HG02884 (cell line): ENCODE results near the gene VAMP4.
A peak's percentile ranks its signal among the peaks of the same experiment; 100 is the strongest.

Experiments used
- ATAC-seq: cut with Tn5 transposase; IDR thresholded peaks from one replicate; pipeline ENCODE4 v1.9.1; 2021; ENCODE audit warnings: mild to moderate bottlenecking, moderate library complexity; ENCODE audit not compliant: unreplicated experiment

The VAMP4 gene

GRCh38 chr1:171741872-171742576 lies at the start of gene VAMP4:
TSS of gene VAMP4 (minus strand) at chr1:171742065. CDS start at chr1:171738414, 3,651 bp downstream.
- peak; percentile 87 for ATAC-seq

- ATAC-seq = no peak
These were observed 48.5 kb upstream of the VAMP4 start for GRCh38 chr1:171790318-171790717.

- ATAC-seq = no peak
These were observed 46.8 kb upstream of the VAMP4 start for GRCh38 chr1:171788696-171789095.

GRCh38 chr1:171787686-171788480 lies 46.0 kb upstream of the VAMP4 start:
- no peak for ATAC-seq

- ATAC-seq = no peak
These were observed 44.7 kb upstream of the VAMP4 start for GRCh38 chr1:171786534-171786933.

DNA sequence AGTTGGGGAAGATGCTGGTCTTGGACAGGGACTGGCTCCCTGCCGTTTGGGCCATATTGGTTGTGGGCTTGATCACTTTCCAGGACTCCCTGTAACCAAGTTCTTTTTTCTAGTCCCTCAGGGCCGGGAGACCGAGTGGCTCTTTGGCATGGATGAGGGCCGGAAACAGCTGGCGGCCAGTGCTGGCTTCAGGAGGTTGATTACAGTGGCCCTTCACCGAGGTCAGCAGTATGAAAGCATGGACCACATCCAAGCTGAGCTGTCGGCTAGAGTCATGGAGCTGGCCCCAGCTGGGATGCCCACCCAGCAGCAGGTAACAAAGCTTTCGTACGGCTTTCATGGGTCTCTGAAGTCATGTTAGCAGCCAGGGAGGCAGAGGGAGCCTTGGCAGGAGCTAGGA lies 43.9 kb upstream of the VAMP4 start:
- ATAC-seq = no peak

- ATAC-seq = peak; percentile 25
These were observed 42.9 kb upstream of the VAMP4 start for GRCh38 chr1:171784784-171785183.

DNA sequence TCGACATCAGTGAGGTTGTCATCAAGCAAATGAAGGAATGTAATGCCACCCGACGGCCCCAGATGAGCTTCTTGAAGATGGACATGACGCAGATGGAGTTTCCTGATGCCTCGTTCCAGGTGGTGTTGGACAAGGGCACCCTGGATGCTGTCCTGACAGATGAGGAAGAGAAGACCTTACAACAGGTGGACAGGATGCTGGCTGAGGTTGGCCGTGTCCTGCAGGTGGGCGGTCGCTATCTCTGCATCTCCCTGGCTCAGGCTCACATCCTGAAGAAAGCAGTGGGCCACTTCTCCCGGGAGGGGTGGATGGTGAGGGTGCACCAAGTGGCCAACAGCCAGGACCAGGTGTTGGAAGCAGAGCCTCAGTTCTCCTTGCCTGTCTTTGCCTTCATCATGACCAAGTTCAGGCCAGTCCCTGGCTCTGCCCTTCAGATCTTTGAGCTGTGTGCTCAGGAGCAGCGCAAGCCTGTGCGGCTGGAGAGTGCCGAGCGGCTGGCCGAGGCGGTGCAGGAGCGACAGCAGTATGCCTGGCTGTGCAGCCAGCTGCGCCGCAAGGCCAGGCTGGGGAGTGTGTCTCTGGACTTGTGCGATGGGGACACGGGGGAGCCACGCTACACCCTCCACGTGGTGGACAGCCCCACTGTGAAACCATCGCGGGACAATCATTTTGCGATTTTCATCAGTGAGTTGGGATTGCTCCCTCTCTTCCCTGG lies 42.1 kb upstream of the VAMP4 start:
- ATAC-seq = no peak

DNA sequence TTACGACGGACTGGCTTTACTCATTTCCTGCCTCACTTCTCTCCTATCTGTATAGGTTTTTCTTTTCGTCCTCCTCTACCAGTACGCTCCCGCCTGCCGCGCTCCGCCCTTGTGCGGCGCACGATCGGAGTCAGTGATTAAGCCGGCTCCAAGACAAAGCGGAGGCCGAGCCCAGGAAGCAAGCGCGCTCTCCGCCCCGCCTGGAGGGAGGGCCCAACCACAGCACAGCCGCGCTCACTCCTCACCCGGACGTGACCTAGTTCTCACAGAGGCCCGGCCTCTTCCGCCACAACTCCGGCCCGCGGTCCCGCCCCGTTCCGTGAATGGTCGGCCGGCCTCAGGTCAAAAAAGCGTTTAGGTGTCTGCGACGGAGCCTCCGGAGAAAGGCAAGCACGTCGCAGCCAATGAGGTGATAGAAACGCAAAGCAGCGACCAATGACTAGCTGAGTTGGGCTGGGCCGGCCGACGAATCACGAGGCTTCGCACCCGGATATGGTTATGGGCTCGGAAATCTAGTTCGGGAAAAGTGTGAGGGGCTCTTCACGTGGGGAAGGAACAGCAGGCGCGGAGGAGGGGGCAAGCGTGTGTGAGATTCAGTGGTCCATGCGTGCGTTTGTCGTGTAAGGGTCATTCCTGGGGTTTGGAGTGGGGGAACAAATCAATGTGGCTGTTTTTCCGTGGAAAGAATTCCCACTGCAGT lies 39.5 kb upstream of the VAMP4 start, which contains the start of gene METTL13:
Gene METTL13 (plus strand): TSS at position 485 of the 700 bp plus-strand sequence. CDS start 308 bp downstream, outside the sequence.
- ATAC-seq = peak; percentile 95

DNA sequence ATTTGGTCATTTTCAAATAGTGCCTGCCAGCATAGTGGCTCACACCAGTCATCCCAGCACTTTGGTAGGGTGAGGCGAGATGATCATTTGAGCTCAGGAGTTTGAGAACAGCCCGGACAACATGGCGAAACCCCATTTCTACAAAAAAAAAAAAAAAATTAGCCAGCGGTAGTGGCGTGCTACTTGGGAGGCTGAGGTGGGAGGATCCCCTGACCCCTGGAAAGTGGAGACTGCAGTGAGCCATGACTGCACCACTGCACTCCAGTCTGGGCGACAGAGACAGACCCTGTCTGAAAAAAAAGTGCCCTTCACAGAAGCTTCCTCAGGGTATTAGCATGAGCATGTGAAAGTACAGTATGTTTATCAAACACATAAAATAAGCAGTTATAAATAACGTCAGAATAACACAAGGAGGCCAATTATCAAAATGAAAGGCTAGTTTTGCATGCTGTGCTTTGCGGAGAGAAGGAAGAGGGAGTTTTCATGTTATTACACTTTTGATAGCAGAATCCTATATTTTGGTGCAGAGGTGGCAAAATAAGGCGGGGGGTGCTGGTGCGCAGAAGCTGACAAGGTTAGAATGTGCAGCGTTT lies 38.8 kb upstream of the VAMP4 start:
- no peak for ATAC-seq

DNA sequence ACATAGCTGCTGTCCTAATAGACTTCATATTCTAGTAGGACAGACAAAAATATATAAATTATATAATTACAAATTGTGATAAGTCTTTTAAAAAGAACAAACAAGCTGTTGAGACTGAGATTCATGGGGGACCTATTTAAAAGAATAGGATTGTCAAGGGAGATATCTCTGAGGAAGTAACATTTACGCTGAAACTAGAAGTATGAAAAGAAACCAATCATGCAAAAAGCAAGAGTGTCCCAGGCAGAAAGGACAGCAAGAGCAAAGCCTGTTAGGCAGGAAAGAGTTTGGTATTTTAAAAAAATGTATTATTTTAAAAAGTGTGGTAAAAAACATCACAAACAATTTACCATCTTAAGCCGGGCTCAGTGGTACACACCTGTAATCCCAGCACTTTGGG lies 30.4 kb upstream of the VAMP4 start:
- ATAC-seq = peak; percentile 55

GRCh38 chr1:171769754-171770153 lies 27.9 kb upstream of the VAMP4 start:
- ATAC-seq = no peak

GRCh38 chr1:171769171-171769570 lies 27.3 kb upstream of the VAMP4 start:
- ATAC-seq = no peak

GRCh38 chr1:171763764-171764163 lies 21.9 kb upstream of the VAMP4 start:
- no peak for ATAC-seq

DNA sequence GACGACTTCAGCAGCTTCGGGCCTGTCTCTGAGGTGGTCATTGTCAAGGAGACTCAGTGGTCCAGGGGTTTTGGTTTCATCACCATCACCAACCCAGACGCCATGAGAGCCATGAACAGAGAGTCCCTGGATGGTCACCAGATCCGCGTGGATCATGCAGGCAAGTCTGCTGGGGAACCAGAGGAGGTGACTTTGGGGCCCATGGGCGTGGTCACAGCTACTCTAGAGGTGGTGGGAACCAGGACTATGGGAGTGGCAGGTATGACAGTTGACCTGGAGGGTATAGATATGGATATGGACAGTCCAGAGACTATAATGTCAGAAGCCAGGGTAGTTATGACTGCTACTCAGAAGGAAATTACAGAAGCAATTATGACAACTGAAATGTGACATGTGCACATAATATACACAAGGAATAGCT lies 20.3 kb upstream of the VAMP4 start:
- ATAC-seq = no peak

DNA sequence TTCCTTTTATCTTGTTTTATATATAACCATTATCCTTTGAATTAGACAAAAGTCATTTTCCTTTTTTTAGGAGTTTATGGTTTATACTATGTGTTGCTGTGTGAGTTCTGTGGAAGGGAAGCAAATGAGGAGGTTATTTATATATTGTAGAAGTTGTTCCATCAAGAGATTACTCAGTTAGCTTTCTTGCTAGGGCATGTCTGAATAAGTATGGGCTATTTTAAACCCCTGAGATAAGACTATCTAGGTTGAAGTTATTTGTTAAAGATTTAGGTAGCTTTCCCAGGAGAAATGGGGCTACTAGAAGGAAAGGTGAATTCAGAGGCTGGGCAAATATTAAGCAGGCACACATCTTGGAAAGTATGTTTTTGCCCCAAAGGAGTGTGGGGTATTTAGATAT lies 16.1 kb upstream of the VAMP4 start:
- no peak for ATAC-seq

DNA sequence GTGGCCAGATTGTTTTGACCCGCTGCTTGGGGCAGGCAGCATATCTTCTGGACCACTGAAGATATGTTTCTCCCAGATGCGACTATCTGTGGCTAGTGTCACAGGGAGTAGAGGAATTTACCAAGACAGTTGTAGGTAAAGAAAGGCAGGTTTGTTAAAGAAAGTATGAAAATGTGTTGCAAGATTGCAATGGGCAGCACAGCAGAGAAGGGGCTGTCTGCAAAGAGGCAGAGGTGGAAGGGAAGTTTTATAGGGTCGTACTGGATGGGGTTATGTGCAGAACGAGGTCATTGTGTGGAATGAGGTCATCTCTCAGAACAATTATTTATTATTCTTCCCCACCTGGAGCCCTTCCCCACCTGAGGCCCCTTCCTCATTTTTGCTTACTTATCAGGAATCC lies 15.0 kb upstream of the VAMP4 start:
- no peak for ATAC-seq

GRCh38 chr1:171754971-171755370 lies 13.1 kb upstream of the VAMP4 start:
- no peak for ATAC-seq

DNA sequence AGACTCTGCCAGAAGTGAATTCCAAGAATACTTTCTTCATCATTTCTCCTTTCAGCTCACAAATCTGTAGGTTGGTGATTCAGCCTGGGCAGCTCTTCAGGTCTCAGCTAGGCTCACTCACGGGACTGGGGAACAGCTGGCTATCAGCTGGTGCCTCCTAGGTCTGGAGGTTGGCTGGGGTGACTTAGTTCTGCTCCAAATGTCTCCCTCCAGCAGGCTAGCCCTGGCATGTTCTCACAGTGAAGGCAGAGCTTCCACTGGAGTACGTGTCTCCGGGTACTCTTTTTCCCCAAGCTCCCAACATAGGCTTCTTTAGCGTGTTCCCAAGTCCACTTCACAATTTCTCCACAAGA lies 12.5 kb upstream of the VAMP4 start:
- ATAC-seq = no peak

GRCh38 chr1:171753685-171754352 lies 12.0 kb upstream of the VAMP4 start:
- ATAC-seq = no peak
